Measurements from ENCODE around the gene OR2M2.

DNA sequence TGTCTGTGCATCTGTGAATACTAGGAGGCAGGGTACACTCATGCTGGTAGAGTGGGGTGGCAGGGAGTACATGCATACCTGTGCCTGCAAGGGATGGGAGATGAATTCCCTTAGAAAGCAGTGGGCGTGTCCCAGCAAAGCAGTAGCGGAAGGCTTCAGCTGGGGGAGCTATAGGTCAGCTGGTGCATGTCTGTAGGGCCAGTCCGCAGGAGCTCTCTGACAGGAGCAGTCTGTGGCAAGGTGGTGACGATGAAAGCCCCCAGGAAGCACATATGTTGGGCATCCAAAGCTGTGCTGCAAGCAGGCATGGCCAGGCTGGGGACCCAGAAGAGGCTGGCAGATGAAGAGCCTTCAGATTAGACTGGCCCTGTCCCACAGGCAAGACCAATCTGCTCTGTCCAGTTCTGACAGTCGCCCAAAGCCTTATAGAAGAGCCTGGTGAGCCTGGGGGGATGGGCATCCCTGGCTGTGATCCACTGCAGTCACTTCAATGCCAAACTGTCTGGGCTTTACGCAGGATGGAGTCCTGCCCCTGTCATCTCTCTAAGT, 54.8 kb downstream of the OR2M2 start:
- no peak for TF ChIP-seq EP300 (IDR thresholded peaks at IDR 0.05)
- no peak for TF ChIP-seq POLR2AphosphoS5 (IDR thresholded peaks at IDR 0.05)
- TF ChIP-seq, protein P1, sequence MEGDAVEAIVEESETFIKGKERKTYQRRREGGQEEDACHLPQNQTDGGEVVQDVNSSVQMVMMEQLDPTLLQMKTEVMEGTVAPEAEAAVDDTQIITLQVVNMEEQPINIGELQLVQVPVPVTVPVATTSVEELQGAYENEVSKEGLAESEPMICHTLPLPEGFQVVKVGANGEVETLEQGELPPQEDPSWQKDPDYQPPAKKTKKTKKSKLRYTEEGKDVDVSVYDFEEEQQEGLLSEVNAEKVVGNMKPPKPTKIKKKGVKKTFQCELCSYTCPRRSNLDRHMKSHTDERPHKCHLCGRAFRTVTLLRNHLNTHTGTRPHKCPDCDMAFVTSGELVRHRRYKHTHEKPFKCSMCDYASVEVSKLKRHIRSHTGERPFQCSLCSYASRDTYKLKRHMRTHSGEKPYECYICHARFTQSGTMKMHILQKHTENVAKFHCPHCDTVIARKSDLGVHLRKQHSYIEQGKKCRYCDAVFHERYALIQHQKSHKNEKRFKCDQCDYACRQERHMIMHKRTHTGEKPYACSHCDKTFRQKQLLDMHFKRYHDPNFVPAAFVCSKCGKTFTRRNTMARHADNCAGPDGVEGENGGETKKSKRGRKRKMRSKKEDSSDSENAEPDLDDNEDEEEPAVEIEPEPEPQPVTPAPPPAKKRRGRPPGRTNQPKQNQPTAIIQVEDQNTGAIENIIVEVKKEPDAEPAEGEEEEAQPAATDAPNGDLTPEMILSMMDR (IDR thresholded peaks at IDR 0.05), result no peak

Data from gastroesophageal sphincter (tissue), 3 donors.